SK-N-SH treated with all-trans-retinoic acid at 6 μM for 48 hours (cell line): Measurements from ENCODE around the gene NR1D2.

Source experiments
- ARNTL ChIP-seq: fragments of 450-650 bp; formaldehyde crosslinking; IDR thresholded peaks from 2 replicates; pipeline ENCODE4 v1.5.0; 2020; ENCODE audit warnings: low read depth, mild to moderate bottlenecking, moderate library complexity, borderline replicate concordance
- ZNF565 ChIP-seq: fragments of 450-650 bp; formaldehyde crosslinking; conservative IDR thresholded peaks from 2 replicates; pipeline ENCODE4 v1.5.0; 2020; ENCODE audit warnings: low read depth, mild to moderate bottlenecking, moderate library complexity
- ZNF70 ChIP-seq: fragments of 450-650 bp; formaldehyde crosslinking; IDR thresholded peaks from 2 replicates; pipeline ENCODE4 v1.5.0; 2020; ENCODE audit warnings: mild to moderate bottlenecking, moderate library complexity
- TF ChIP-seq, protein P1 (sequence below): fragments of 250-450 bp; sonication (Bioruptor Pico); IDR thresholded peaks from 2 replicates; pipeline ENCODE4 v1.5.1; 2020; ENCODE audit warnings: low read depth, mild to moderate bottlenecking, moderate library complexity

- TF ChIP-seq, protein P1, sequence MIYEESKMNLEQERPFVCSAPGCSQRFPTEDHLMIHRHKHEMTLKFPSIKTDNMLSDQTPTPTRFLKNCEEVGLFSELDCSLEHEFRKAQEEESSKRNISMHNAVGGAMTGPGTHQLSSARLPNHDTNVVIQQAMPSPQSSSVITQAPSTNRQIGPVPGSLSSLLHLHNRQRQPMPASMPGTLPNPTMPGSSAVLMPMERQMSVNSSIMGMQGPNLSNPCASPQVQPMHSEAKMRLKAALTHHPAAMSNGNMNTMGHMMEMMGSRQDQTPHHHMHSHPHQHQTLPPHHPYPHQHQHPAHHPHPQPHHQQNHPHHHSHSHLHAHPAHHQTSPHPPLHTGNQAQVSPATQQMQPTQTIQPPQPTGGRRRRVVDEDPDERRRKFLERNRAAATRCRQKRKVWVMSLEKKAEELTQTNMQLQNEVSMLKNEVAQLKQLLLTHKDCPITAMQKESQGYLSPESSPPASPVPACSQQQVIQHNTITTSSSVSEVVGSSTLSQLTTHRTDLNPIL (CRISPR knock-in tag) = no peak
- TF ChIP-seq ZNF565 (CRISPR knock-in tag) (no peak), ZNF70 (no peak), ARNTL (no peak)
Measured at GRCh38 chr3:23956701-23957100, 11.6 kb downstream of the NR1D2 start.
